ENCODE results near the gene SPACA4.

DNA sequence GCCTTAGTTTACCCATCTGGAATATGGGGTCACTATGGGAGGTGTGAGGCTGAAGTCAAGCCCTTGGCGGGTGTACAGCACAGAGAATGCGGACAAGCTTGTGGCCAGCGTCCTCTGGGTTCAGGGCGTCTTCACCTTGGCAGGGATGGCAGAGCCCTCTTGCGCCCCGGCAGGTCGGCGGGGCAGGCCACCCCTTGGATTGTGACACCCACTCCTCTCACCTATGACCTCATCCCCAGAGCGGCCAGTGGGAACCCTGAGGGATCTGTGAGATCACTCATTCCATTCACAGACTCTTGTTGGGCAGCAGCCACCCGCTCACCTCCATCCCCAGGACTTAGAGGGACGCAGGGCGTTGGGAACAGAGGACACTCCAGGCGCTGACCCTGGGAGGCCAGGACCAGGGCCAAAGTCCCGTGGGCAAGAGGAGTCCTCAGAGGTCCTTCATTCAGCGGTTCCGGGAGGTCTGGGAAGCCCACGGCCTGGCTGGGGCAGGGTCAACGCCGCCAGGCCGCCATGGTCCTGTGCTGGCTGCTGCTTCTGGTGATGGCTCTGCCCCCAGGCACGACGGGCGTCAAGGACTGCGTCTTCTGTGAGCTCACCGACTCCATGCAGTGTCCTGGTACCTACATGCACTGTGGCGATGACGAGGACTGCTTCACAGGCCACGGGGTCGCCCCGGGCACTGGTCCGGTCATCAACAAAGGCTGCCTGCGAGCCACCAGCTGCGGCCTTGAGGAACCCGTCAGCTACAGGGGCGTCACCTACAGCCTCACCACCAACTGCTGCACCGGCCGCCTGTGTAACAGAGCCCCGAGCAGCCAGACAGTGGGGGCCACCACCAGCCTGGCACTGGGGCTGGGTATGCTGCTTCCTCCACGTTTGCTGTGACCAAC, at the start of gene SPACA4:
- TF ChIP-seq POLR2AphosphoS5 (IDR thresholded peaks at IDR 0.05) (no peak), POLR2A (IDR thresholded peaks at IDR 0.05) (no peak)
- TF ChIP-seq, protein P1, sequence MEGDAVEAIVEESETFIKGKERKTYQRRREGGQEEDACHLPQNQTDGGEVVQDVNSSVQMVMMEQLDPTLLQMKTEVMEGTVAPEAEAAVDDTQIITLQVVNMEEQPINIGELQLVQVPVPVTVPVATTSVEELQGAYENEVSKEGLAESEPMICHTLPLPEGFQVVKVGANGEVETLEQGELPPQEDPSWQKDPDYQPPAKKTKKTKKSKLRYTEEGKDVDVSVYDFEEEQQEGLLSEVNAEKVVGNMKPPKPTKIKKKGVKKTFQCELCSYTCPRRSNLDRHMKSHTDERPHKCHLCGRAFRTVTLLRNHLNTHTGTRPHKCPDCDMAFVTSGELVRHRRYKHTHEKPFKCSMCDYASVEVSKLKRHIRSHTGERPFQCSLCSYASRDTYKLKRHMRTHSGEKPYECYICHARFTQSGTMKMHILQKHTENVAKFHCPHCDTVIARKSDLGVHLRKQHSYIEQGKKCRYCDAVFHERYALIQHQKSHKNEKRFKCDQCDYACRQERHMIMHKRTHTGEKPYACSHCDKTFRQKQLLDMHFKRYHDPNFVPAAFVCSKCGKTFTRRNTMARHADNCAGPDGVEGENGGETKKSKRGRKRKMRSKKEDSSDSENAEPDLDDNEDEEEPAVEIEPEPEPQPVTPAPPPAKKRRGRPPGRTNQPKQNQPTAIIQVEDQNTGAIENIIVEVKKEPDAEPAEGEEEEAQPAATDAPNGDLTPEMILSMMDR (IDR thresholded peaks at IDR 0.05 in 8 of 11, conservative IDR thresholded peaks at IDR 0.05 in 3 of 11): no peak

Data from spleen (tissue), 7 donors.